Neuronal stem cell (in vitro differentiated cells): ENCODE measurements around the gene PROZ.

Source experiments
- DNase-seq: peaks from one replicate; pipeline ENCODE4 v3.0.0-alpha.2; 2013; ENCODE audit warnings: low spot score
- H2AFZ ChIP-seq: one replicate; pipeline ENCODE4 v1.6.1; 2013; ENCODE audit warnings: mild to moderate bottlenecking, low read length, inconsistent platforms
- H2AK5ac ChIP-seq: 2 replicates; pipeline ENCODE4 v1.6.1; 2013; ENCODE audit warnings: low read depth, mild to moderate bottlenecking, inconsistent platforms, low read length, moderate library complexity, mixed read lengths
- H2BK120ac ChIP-seq: 2 replicates; pipeline ENCODE4 v1.6.1; 2013; ENCODE audit warnings: low read depth, mild to moderate bottlenecking, inconsistent platforms, low read length, moderate library complexity, mixed read lengths
- H2BK12ac ChIP-seq: one replicate; pipeline ENCODE4 v1.6.1; 2013; ENCODE audit warnings: low read length, inconsistent platforms
- H2BK15ac ChIP-seq: 2 replicates; pipeline ENCODE4 v1.6.1; 2013; ENCODE audit warnings: mild to moderate bottlenecking, low read length, inconsistent platforms, mixed read lengths
- H2BK5ac ChIP-seq: one replicate; pipeline ENCODE4 v1.6.1; 2013; ENCODE audit warnings: inconsistent platforms, mild to moderate bottlenecking, low read length, moderate library complexity
- H3K14ac ChIP-seq: one replicate; pipeline ENCODE4 v1.6.1; 2013; ENCODE audit warnings: low read length, inconsistent platforms
- H3K18ac ChIP-seq: 2 replicates; pipeline ENCODE4 v1.6.1; 2013; ENCODE audit warnings: low read length, inconsistent platforms
- H3K23ac ChIP-seq: 2 replicates; pipeline ENCODE4 v1.6.1; 2013; ENCODE audit warnings: low read depth, mild to moderate bottlenecking, mixed read lengths, low read length, inconsistent platforms; ENCODE audit not compliant: poor library complexity
- H3K27ac ChIP-seq: replicated peaks from 3 replicates; pipeline ENCODE4 v1.5.1; 2013; ENCODE audit warnings: low read length, inconsistent platforms
- H3K27me3 ChIP-seq, 3 experiments: 2 replicates each; pipeline ENCODE4 v1.6.1; 2013; ENCODE audit warnings: low read length in 3 of 3, mild to moderate bottlenecking in 2 of 3, inconsistent platforms in 1 of 3, low read depth in 1 of 3, mixed read lengths in 1 of 3, moderate library complexity in 1 of 3; ENCODE audit not compliant: control insufficient read depth in 3 of 3, insufficient read depth in 3 of 3
- H3K36me3 ChIP-seq, 2 donors: replicated peaks in 1 of 2; 2 replicates each; pipeline ENCODE4 v1.6.1; 2013; ENCODE audit warnings: low read length in 2 of 2; ENCODE audit not compliant: control insufficient read depth in 2 of 2, insufficient read depth in 2 of 2
- H3K4ac ChIP-seq: 2 replicates; pipeline ENCODE4 v1.6.1; 2013; ENCODE audit warnings: inconsistent platforms, mild to moderate bottlenecking, low read length, moderate library complexity
- H3K4me1 ChIP-seq, 2 donors: 1 replicate in 1 of 2; 2 replicates in 1 of 2; pipeline ENCODE4 v1.6.1; 2013; ENCODE audit warnings: low read length in 2 of 2, low read depth in 1 of 2; ENCODE audit not compliant: control insufficient read depth in 2 of 2, insufficient read depth in 1 of 2
- H3K4me2 ChIP-seq: one replicate; pipeline ENCODE4 v1.6.1; 2013; ENCODE audit warnings: mild to moderate bottlenecking, low read length, inconsistent platforms; ENCODE audit not compliant: insufficient read depth, poor library complexity, severe bottlenecking
- H3K4me3 ChIP-seq, 2 donors: 2 replicates each; pipeline ENCODE4 v1.5.1; 2013; ENCODE audit warnings: low read length in 2 of 2, mild to moderate bottlenecking in 2 of 2, inconsistent platforms in 1 of 2, moderate library complexity in 1 of 2
- H3K79me1 ChIP-seq: one replicate; pipeline ENCODE4 v1.6.1; 2013; ENCODE audit warnings: low read depth, mild to moderate bottlenecking, inconsistent platforms, low read length, moderate library complexity
- H3K9ac ChIP-seq: one replicate; pipeline ENCODE4 v1.6.1; 2013; ENCODE audit warnings: mild to moderate bottlenecking, low read depth, low read length, inconsistent platforms; ENCODE audit not compliant: poor library complexity
- H3K9me3 ChIP-seq, 2 donors: replicated peaks in 1 of 2; 2 replicates each; pipeline versions ENCODE3 to v1.6.1; 2013; ENCODE audit warnings: low read length in 2 of 2, mild to moderate bottlenecking in 2 of 2, inconsistent platforms in 1 of 2, low read depth in 1 of 2, mixed read lengths in 1 of 2, moderate library complexity in 1 of 2; ENCODE audit not compliant: control insufficient read depth in 2 of 2, insufficient read depth in 1 of 2
- H4K8ac ChIP-seq: one replicate; pipeline ENCODE4 v1.6.1; 2013; ENCODE audit warnings: low read depth, mild to moderate bottlenecking, inconsistent platforms, low read length, moderate library complexity
- H4K91ac ChIP-seq: one replicate; pipeline ENCODE4 v1.6.1; 2013; ENCODE audit warnings: low read length, low read depth, mild to moderate bottlenecking, inconsistent platforms; ENCODE audit not compliant: poor library complexity
- WGBS, 2 donors: extraction: QIAGEN DNeasy Blood & Tissue Kit; methylation state at CpG; one replicate each; pipeline ENCODE4 v1.1.7; 2013; ENCODE audit warnings: missing lambda C conversion rate in 2 of 2, mixed read lengths in 1 of 2; ENCODE audit not compliant: insufficient read length in 2 of 2, insufficient replicate concordance in 1 of 2; ENCODE audit errors: extremely low coverage in 2 of 2; 5-methylcytosine and 5-hydroxymethylcytosine counted together

PROZ gene

GRCh38 chr13:113207460-113207859, 49.0 kb downstream of the PROZ start:
- Histone ChIP-seq H3K4me2 (peak overlapping the region; percentile 85), H3K9ac (no peak overlapping the region), H3K14ac (no peak overlapping the region), H2BK5ac (no peak overlapping the region), H3K4me3 (peak overlapping the region in 1 of 2 donors; percentile 98), H4K8ac (no peak overlapping the region), H3K79me1 (peaks cover 26% of the 10 kb centered on the region), H3K18ac (no peak overlapping the region), H2BK12ac (no peak overlapping the region), H3K23ac (no peak overlapping the region), H2AK5ac (no peak overlapping the region), H3K27me3 (no peaks in the 10 kb centered on the region), H3K9me3 (no peaks in the 10 kb centered on the region), H2BK120ac (no peak overlapping the region), H3K4ac (no peak overlapping the region), H3K36me3 (peaks cover 15 to 59% of the 10 kb centered on the region in 2 donors), H3K4me1 (peaks cover 5 to 17% of the 10 kb centered on the region in 2 donors), H2AFZ (no peak overlapping the region), H3K27ac (no peak overlapping the region), H4K91ac (no peak overlapping the region), H2BK15ac (no peak overlapping the region)
- no peak for DNase-seq
- WGBS, 2 donors = no CpG with 5 or more reads among the region's 3 CpGs

- peak; percentile 50 for DNase-seq
Observed at GRCh38 chr13:113207890-113208420, 49.5 kb downstream of the PROZ start.

GRCh38 chr13:113208421-113209335, 50.2 kb downstream of the PROZ start, which contains the start of gene PCID2:
Gene PCID2 (minus strand): TSS chr13:113208669. CDS start chr13:113208634, 35 bp downstream.
- Histone ChIP-seq H3K4ac (peak within 1 kb of the TSS; percentile 55), H3K4me3 (peak within 1 kb of the TSS; percentile 98 to 99), H2AFZ (peak within 1 kb of the TSS; percentile 99), H3K14ac (peak within 1 kb of the TSS; percentile 89), H3K4me1 (peaks cover 5 to 17% of the 10 kb centered on the region in 2 donors), H4K91ac (peak within 1 kb of the TSS; percentile 53), H2BK120ac (no peak within 1 kb of the TSS), H2BK15ac (peak within 1 kb of the TSS; percentile 65), H2BK12ac (peak within 1 kb of the TSS; percentile 19), H3K18ac (peak within 1 kb of the TSS; percentile 99), H3K4me2 (peak within 1 kb of the TSS; percentile 85), H3K36me3 (peaks cover 14 to 63% of the 10 kb centered on the region in 2 donors), H3K27me3 (no peaks in the 10 kb centered on the region), H4K8ac (peak within 1 kb of the TSS; percentile 32), H3K9me3 (no peaks in the 10 kb centered on the region), H3K27ac (peak within 1 kb of the TSS; percentile 98), H2BK5ac (peak within 1 kb of the TSS; percentile 97), H2AK5ac (peak within 1 kb of the TSS; percentile 84), H3K79me1 (peaks cover 22% of the 10 kb centered on the region), H3K23ac (peak within 1 kb of the TSS; percentile 99), H3K9ac (peak within 1 kb of the TSS; percentile 93)
- no CpG with 5 or more reads among the region's 103 CpGs for WGBS, 2 donors
- peak; percentile 94 for DNase-seq

More at GRCh38 chr13:113207890-113208420, 49.5 kb downstream of the PROZ start:
- H3K4me1 ChIP-seq = peaks cover 5 to 17% of the 10 kb centered on the region in 2 donors
- H3K14ac ChIP-seq = no peak overlapping the region
- no peaks in the 10 kb centered on the region for H3K9me3 ChIP-seq
- peak overlapping the region; percentile 29 for H3K18ac ChIP-seq
- H4K8ac ChIP-seq = no peak overlapping the region
- H3K79me1 ChIP-seq = peaks cover 25% of the 10 kb centered on the region
- peak overlapping the region; percentile 85 for H3K4me2 ChIP-seq
- no CpG with 5 or more reads among the region's 44 CpGs for WGBS, 2 donors
- H2BK120ac ChIP-seq = no peak overlapping the region
- no peaks in the 10 kb centered on the region for H3K27me3 ChIP-seq
- no peak overlapping the region for H2BK15ac ChIP-seq
- H3K23ac ChIP-seq = peak overlapping the region; percentile 67
- no peak overlapping the region for H3K27ac ChIP-seq
- H3K36me3 ChIP-seq = peaks cover 14 to 59% of the 10 kb centered on the region in 2 donors
- H3K9ac ChIP-seq = peak overlapping the region; percentile 91
- H2BK12ac ChIP-seq = no peak overlapping the region
- peak overlapping the region; percentile 99 for H2AFZ ChIP-seq
- peak overlapping the region; percentile 55 for H3K4ac ChIP-seq
- peak overlapping the region; percentile 98 for H3K4me3 ChIP-seq
- H2AK5ac ChIP-seq = peak overlapping the region; percentile 15
- no peak overlapping the region for H4K91ac ChIP-seq
- no peak overlapping the region for H2BK5ac ChIP-seq

GRCh38 chr13:113209336-113209758, 50.9 kb downstream of the PROZ start, which contains the start of gene CUL4A:
Gene CUL4A (plus strand): TSS chr13:113209613. CDS start chr13:113209628, 15 bp downstream.
- H2AK5ac ChIP-seq = peak within 1 kb of the TSS; percentile 84
- H3K18ac ChIP-seq = peak within 1 kb of the TSS; percentile 99
- no peaks in the 10 kb centered on the region for H3K9me3 ChIP-seq
- DNase-seq = peak; percentile 84
- H3K79me1 ChIP-seq = peaks cover 19% of the 10 kb centered on the region
- WGBS, 2 donors = no CpG with 5 or more reads among the region's 66 CpGs
- peak within 1 kb of the TSS; percentile 32 for H4K8ac ChIP-seq
- peak within 1 kb of the TSS; percentile 85 for H3K4me2 ChIP-seq
- H3K4ac ChIP-seq = no peak within 1 kb of the TSS
- peak within 1 kb of the TSS; percentile 89 for H3K14ac ChIP-seq
- H3K9ac ChIP-seq = peak within 1 kb of the TSS; percentile 96
- peak within 1 kb of the TSS; percentile 99 for H3K23ac ChIP-seq
- peak within 1 kb of the TSS; percentile 53 for H4K91ac ChIP-seq
- peaks cover 14 to 62% of the 10 kb centered on the region in 2 donors for H3K36me3 ChIP-seq
- peak within 1 kb of the TSS; percentile 19 for H2BK12ac ChIP-seq
- peak within 1 kb of the TSS; percentile 97 for H2BK5ac ChIP-seq
- H2BK120ac ChIP-seq = no peak within 1 kb of the TSS
- peak within 1 kb of the TSS; percentile 99 for H2AFZ ChIP-seq
- H3K4me3 ChIP-seq = peak within 1 kb of the TSS; percentile 98 to 99
- peaks cover 5 to 17% of the 10 kb centered on the region in 2 donors for H3K4me1 ChIP-seq
- H2BK15ac ChIP-seq = peak within 1 kb of the TSS; percentile 65
- peak within 1 kb of the TSS; percentile 98 for H3K27ac ChIP-seq
- no peaks in the 10 kb centered on the region for H3K27me3 ChIP-seq
